Stimulated activated CD8-positive, alpha-beta memory T cell treated with anti-CD3 and anti-CD28 coated beads, Interleukin-12 subunit alpha, Interleukin-12 subunit beta, amount 100 ng/mL, for 4 hours (primary cell): Measurements from ENCODE around the gene RGL3.
"Not testable (repeated sequence)": the region's sequence is repeated elsewhere in the genome, so short reads cannot be mapped to it uniquely, and the experiment has no call there.

Source experiments
- DNase-seq: peaks from one replicate; pipeline ENCODE4 v3.0.0-alpha.2; 2020; ENCODE audit warnings: low read depth

The RGL3 gene

DNA sequence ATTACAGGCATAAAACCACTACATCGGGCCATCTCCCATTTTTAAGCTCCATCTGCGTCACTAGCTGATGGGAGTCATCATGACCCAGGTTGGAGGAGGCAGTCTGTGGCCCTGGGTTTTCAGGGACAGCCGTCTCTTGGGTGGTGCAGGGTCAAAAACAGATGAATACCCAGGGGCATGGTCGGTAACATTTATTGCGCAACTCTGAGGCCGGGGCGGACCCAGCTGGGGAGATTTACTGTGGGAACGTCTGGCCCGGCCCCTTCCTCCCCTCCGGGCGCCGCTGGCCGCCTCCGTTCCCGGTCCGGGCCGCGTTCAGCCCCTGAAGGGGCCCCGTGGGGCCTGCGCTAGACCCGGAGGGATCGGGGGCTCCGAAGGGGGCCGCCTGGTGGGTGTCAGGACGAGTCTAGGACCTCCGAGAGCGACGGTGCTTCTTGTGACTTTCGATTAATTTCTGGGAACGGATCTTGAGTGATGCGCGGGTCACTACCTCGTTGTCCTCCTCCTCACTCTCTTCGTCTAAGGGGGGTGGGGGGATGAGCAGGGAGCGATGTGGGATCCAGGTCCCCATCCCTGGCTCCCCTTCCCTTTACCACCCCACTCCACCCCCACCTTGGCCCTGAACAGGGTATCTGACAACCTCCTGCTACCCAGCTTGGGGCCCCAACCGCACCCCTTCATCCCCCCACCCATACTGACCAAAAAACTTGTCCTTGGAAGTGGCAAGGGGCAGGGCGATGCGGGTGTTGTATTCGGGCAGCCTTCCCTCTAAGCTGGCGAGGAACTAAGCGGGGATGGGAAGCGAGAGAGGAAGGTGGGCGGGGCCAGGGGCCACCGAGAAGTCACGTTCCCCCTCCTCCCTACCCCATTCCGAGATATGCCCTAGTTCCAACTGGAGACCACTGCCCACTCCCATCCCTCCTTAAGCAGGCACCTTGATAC lies 1.6 kb upstream of the RGL3 start:
- no peak for DNase-seq

DNA sequence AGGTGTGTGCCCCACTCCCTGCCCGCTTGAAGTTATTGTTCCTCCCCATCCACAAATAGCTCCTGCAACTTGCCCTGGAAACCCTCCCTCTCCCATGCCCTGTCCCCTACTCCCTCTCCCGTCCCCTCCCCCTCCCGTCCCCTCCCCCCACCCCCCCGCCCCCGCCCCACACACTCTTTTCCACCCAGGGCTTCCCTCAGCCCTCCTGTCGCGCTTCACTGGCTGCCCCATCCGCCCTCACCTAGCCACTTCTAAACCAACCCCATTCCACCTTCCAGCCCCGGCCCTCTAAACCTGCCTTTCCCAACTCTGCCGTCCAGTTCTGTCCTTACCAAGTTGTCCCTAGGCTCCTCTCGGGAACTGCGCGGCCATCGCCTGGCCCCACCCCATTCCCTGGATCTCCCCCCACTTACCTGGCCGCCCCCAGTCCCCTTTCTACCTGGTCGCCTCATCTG lies 993 bp downstream of the RGL3 start:
- DNase-seq: no peak

DNA sequence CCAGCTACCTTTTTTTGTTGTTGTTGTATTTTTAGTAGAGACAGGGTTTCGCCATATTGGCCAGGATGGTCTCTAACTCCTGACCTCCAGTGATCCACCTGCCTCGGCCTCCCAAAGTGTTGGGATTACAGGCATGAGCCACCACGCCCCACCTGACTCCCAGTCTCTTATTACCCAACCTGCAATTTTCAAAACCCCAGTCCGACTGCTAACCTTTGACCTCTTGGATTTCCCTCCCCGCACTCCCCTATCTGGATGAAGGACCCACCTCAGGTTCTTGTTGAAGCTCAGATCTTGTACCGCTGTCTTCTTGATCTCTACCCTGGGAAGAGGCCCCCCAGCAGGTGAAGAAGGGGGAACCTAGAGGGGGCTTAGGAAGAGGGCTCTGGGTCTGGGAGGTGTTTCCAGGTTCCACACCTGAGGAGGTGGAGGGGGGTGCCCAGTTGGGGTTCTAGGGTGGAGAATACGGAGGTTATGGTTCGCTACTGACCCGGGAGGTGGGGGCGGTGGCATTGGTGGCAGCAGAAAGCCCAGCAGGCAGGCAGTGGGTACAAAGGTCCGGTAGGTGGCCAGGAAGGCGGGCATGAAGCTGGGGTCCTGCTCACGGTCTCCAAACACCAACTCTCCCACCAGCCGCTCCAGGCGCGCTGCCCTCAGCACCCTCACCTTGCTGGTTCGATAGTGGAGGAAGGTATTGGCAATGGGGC lies 2.6 kb downstream of the RGL3 start:
- no peak for DNase-seq

DNA sequence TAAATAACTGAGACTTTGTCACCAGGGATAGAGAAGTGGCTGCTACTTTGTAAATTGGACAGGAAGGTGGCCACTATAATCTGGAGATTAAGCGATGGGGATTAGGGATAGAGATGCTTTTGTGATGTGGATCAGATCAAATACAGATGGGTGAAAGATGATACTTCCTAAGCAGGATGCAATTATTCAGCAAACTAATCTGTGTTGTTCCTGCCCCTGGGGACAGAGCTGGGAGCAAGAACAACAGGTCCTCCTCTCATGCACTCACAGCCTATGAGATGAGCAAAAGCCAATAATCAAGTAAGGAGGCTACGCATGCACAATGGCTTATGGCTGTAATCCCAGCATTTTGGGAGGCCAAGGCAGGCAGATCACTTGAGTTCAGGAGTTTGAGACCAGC lies 4.6 kb downstream of the RGL3 start:
- DNase-seq: no peak

- no peak for DNase-seq
These were observed 8.4 kb downstream of the RGL3 start for GRCh38 chr19:11410682-11411081.

DNA sequence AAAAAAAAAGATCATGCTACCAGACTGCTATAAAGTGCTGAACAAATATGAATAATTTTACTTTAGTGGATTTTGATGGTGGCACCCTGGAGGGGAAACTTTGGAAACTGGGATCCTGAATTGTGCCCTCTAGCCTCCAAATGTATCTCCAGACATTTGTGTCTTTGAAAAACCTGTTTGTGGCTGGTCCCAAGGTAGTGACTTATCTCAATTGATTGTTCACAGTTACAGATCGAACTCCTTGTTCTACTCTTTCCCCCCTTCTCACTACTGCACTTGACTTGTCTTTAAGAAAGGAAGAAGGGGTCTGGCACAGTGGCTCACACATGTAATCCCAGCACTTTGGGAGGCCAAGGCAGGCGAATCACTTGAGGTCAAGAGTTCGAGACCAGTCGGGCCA lies 10.5 kb downstream of the RGL3 start:
- DNase-seq: no peak

DNA sequence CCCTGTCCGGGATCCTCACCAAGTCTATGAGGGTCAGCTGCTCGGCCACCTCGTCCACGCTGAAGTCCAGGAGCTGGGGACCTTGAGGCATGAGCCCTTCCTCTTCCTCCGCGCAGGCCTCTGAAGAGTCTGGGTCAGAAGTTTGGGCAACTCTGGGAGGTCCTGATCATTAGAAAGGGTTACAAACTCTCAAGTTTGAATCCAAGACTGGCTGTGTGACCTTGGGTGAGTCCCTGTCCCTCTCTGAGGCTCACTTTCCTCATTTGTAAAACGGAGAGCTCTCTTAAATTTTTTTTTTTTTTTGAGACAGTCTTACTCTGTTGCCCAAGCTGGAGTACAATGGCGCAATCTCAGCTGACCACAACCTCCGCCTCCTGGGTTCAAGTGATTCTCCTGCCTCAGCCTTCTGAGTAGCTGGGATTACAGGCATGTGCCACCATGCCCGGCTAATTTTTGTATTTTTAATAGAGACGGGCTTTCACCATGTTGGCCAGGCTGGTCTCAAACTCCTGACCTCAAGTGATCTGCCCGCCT lies 12.3 kb downstream of the RGL3 start:
- DNase-seq: not testable (repeated sequence)

DNA sequence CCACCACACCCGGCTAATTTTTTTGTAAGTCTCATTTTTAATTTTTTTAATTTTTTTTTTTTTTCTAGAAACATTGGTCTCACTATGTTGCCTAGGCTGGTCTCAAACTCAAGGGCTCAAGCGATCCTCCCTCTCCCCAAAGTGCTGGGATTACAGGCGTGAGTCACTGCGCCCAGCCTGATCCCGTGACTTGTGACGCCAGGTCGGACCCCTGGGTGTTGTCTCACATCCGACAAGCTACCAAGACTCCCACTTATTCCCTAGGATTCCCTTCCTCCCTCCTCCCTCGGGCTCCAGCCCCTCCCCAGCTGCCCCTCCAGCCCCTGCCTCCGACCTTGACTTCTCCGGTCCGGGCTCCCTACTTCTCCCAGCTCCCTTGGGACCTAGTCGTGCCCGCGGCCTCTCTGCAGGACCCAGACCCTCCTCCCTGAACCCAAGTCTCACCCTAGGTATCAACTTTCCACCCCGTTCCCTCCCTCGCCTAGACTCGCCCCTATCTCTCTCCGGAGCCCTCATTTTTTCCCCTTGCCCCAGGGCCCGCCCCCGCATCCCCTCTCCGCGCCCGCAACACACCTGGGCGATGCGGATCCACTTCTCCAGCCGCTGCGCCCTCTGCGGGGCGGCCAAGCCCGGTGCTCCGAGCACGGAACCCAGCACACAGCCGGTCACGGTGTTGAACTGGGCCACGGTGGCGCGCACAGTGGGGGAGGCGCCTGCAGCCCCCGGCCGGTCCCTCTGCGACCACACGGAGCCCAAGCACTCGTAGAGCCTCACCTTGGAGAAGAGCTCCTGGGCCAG lies 13.1 kb downstream of the RGL3 start:
- DNase-seq: no peak

DNA sequence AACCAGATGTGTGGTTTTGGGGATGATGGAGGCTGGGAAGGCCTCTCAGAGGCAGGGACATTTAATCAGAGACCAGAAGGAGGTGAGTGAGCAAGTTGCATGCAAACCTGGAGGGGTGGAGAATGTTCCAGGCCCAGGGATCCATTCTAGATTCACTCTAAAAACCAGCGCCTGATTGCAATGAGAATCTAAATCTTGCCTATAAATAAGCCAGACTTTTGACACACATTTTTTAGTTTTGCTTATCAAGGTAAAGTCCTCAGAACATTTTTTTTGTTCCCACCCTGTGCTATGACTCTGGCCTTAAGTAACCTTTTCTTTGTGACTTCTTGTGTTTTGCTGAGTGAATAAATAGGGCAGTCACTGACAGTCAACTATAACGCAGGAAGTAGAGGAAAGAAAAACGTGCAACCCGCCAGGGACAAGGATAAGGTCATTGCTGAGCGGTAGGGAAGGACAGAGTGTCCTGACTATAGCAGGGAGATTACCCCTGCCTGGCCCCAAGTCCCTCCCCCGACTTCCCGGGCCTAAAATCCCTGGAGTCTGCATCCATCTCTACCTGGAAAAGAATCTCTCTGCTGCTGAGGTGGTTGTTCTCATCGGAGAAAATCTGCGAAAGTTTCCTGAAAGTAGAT lies 14.4 kb downstream of the RGL3 start:
- DNase-seq: no peak

DNA sequence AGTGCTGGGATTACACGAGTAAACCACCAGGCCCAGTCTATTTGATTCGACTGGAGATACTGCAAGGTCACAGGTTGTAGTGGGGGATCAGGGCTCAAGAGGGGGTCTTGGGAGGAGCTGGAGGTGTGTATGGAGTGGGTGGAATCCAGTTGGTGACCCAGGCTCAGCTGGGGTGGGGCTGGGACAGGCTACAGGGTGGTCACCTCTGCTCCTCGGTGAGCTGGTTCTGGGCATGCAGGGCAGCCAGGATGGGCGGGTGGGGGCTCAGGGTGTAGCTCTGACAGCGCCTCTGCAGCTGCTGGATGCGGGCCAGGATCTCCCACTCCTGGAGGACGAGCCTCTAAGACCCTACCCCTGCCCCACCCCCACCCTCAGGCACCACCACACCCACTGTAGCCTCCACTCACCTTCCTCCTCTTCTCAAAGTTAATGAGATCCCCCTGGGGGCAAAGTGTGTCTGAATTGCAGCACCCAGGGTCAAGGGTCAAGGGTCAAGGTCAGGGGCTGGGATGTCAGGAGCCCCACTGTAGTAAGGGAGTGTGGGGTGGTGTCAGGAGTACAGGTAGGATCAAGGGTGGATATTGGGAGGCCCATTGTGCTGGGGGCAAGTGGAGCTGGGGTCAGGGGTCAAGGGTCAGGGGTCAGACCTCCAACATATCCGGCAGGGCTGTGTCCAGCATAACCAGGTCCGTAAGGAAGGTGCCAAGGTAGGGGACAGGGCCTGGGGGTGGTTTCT lies 17.1 kb downstream of the RGL3 start:
- DNase-seq: no peak

DNA sequence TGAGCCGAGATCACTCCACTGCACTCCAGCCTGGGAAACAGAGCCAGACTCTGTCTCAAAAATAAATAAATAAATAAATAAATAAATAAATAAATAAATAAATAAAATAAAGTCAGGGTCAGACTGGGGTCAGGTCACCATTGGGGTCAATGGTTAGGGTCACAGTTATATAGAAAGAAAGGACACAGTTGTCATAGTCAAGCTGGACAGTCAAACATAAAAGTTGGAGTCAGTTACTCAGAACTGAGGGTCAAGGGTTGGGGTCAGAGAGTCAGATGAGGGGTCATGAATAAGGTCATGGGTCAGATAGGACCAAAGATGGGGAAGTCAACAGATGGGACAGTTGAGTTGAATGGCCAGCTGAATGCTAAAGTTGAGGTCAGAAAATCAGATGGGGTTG lies 18.3 kb downstream of the RGL3 start:
- no peak for DNase-seq

- DNase-seq: no peak
These were observed 19.4 kb downstream of the RGL3 start for GRCh38 chr19:11399667-11400066.

- DNase-seq: no peak
These were observed 22.0 kb downstream of the RGL3 start for GRCh38 chr19:11397089-11397610.

GRCh38 chr19:11390933-11391680 lies 28.0 kb downstream of the RGL3 start:
- no peak for DNase-seq

DNA sequence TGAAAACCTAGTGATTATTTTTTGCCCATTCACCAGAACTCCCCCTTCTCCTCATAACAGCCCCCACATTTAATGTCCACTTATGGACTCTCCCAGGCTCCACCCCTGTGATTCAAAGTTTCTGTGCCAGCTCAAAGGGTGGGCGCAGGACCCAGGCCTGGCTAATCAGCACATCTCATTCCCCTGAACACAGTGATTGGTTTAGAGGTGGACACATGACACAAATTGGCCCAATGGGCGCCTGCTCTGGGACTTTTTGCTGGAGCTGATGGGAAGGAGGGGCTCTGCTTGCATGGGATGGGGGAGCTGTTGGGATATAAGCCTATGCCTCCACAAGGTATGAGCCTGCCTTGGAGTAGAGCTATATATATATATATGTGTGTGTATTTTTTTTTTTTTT lies 28.8 kb downstream of the RGL3 start:
- DNase-seq: no peak

DNA sequence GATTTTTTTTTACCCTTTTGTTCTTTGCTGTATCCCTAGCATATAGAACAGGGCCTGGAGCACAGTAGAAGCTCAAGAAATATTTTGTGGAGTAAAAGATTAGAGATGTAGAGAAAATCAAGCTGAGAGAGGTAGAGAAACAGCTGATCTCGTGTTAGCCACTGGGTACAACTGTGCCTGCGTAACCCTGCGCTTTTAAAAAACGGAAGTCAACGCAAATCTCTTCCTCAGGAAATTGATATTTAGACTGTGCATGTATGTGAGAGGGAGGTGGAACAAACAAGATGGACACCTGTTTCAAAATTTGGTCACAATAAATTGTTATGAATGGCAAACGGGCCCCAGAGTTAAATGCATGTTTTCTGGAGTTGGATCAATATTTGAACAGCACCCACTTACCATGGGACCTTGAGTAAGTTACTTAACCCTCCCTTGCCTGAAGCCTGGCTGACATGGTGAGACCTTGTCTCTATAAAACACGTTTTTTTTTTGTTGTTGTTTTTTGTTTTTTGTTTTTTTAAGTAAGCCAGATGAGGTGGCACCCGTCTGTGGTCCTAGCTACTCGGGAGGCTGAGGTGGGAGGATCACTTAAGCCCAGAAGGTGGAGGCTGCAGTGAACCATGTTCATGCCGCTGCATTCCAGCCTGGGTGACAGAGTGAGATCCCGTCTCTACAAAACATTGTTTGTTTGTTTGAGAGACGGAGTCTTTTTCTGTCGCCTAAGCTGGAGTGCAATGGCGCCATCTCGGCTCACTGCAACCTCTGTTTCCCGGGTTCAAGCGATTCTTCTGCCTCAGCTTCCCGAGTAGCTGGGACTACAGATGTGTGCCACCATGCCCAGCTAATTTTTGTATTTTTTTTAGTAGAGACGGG lies 31.7 kb downstream of the RGL3 start:
- DNase-seq: no peak

- no peak for DNase-seq
These were observed 34.4 kb downstream of the RGL3 start for GRCh38 chr19:11384778-11385129.

DNA sequence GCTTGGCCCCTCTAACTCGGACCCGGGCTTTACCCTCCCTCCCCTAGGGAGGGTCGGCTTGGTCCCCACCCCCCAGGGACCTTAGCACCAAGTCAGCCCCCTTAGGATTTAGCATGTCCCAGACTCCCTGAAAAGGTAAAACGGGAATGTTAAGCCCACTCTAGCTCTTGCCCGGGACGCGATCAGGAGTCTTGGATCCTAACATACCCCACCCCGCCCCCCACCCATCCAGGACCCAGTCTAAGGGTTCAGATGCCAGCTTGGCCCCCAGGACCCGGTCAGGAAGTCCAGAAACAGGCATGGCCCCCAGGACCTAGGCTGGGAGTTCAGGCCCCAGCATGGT lies 35.4 kb downstream of the RGL3 start:
- DNase-seq: no peak
